GM11168 (cell line): Measurements from ENCODE around the gene GMPPB.

ENCODE experiments used
- in situ Hi-C: fragments of 300-500 bp; cut with MboI; formaldehyde crosslinking; loops from one replicate; pipeline ENCODE4 v1.12.0; 2022; ENCODE audit warnings: low sequenced_read_pairs; ENCODE audit not compliant: unreplicated experiment

The GMPPB gene

DNA sequence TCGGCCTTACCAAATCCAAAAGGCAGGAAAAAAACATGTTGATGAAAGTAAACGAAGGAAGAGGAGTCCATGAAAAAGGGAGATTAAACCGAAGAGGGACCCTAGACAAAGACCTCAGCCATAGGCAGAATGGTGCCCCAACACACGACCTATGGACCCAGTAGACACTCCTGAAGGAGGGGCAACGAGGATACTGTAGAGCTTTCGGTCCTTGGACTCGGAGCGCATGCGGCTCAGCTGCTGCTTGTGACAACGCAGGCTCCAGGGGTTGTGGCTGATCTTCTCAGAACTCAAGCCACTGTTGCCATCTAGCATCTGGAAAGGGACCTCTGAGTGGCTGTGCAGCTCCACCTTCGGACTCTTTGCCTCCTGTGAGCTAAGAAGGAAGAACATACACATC lies 8.8 kb upstream of the GMPPB start:
- in situ Hi-C loops: no loop called here

DNA sequence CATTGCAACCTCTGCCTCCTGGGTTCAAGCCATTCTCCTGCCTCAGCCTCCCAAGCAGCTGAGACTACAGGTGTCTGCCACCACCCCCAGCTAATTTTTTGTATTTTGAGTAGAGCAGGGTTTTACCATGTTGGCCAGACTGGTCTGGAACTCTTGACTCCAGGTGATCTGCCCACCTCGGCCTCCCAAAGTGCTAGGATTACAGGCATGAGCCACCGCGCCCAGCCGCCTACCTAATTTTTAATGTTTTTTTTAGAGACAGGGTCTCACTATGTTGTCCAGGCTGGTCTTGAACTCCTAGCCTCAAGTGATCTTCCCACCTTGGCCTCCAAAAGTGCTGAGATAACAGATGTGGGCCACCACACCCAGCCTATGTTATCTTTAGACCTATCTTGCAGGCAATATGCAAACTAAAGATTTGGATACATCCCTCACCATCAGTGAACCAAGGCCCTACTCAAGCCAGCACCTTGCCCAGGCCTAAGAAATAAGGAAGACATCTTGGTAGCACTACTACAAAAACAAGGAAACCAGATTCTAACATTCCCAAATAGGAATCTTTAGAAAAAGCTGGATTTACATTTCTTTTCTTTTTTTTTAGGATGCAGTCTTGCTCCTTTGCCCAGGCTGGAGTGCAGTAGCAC lies 6.3 kb upstream of the GMPPB start:
- in situ Hi-C loops: no loop called here

DNA sequence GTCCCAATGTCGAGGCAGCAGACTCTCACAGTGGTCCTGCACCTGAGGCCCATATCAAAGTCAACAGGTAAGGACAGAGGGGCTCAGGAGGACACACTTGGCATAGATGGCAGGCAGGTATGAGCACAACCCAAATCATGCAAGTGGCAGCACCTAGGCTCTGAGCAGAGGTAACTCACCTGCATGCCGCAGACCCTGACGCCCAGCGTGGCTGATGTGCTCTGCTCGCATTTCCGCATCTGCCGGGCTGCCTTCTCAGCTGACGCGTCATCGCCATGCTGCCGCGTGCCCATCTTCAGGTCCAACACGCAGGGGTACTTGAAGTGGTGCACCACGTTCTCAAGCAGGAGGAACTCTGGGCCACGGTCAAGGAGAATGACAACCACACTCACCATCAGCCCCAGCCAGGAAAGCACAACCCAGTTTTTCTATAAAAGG lies 4.2 kb upstream of the GMPPB start:
- in situ Hi-C loops: no loop called here

- in situ Hi-C loops: no loop called here
Observed at GRCh38 chr3:49727154-49727923, 3.6 kb upstream of the GMPPB start.

GRCh38 chr3:49725906-49726681 lies 2.3 kb upstream of the GMPPB start:
- in situ Hi-C loops: no loop called here

DNA sequence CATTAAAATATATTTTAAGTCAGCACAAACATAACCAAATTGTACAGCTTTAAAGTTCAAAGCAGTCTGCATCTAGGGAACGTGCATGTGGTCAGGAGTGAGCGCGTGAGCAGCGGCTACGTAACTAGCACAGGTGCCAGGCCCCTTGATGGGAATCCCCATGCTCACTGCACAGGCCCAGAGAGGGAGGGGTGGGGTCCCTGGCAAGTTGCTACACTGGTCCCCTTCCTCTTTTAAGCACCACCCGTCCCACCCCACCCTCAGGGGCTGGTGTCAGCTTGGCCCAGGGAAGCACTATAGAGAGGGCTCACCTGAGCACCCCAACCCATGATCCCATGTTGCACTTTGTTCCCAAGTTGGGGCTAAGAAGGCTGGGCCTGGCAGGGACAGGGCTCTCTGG lies 835 bp upstream of the GMPPB start:
- in situ Hi-C loops: no loop called here

DNA sequence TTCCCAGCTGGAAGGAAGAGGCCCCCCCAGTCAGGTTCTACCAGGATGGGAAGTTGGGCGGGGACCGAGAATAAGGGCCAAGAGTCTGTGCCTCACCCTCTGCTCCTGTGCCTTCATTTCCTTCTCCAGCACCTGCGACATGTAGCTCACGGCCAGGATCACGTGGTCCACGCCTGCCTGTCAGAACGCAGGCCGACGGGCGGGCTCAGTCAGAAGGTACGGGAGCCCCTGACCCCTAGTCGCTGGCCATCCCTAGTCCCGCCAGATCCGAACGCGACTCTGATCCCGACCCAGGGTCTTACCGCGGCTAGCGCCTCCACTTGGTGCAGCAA lies 489 bp downstream of the GMPPB start:
- in situ Hi-C loops: no loop called here

DNA sequence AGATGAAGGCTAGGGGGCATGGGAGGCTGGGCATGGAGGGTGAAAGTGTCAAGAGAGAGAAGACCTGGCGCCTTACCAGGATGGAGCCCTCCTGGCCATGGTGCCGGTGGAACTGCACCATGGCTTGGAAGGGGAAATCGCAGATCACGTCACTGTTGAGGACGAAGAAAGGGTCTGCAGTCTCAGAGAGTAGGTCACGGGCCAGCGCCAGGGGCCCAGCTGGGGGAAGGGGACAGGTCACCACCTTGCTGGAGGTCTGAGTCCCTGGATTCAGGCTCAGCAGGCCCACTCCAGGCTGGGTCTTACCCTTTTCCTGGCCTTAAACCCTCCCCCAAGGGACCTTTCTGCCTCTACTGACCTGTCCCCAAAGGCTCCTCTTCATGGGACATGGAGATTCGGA lies 855 bp downstream of the GMPPB start:
- in situ Hi-C loops: no loop called here

DNA sequence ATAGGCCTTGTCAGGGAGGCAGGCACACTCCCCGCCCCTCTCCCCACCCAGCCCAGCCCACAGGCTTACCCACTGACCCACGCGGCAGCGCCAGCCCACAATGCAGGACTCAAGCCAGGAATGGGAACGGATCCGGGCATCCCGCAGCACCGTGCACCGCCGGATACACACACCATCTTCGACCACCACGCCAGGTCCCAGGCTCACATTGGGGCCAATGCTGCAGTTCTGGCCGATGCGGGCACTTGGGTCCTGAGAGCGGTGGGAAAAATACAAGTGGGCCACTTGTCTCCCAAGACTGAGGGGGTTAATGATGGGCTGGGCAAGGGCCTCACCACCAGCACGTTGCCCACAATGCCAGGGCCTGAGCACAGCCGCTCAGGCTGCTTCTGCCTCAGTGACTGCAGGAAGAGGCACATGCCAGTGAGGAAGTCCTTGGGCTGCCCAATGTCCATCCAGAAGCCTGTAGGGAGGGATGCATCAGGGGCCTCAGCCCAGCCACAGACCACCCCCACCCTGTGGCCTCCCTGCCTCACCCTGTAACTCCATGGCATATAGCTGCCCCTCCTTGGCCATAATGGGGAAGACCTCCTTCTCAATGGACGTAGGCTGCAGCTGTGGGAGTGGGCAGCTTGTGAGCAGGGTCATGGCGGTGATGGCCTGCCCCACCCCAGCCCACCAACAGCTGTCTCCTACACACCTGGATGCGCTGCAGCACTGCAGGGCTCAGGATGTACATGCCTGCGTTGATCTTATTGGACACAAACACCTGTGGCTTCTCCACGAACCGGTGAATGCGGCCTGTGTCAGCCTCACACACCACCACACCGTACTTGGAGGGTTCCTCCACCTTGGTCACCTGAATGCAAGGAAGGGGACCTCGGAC lies 1.6 kb downstream of the GMPPB start:
- in situ Hi-C loops: no loop called here

GRCh38 chr3:49721596-49721895 lies 2.2 kb downstream of the GMPPB start:
- in situ Hi-C loops: no loop called here

DNA sequence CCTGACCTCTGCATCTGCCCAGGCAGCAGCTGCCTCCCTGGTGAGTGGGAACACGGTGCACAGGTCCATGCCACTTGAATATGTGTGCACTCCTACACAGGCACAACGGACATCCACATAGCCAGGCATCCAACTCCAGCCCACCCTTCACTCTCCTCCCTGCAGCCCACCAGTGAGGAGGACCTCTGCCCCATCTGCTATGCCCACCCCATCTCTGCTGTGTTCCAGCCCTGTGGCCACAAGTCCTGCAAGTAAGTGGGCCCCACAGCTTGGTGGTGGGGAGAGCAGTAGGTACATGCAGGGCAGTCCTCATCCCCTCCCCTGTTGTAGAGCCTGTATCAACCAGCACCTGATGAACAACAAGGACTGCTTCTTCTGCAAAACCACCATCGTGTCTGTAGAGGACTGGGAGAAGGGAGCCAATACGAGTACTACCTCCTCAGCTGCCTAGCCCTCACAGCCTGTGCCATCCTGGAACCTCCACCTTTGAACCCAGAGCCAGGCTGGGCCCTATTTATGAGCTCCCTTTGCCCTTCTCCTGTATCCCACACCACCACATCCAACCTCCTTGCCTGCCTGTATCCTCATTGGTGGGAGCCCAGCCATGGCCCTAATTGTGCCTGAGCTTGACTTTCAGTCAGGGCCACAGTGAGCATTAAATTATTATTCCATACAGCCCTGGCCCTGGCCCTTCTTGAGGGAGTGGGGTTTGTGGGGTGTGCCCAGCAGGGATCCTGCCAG lies 2.7 kb downstream of the GMPPB start:
- in situ Hi-C loops: no loop called here

DNA sequence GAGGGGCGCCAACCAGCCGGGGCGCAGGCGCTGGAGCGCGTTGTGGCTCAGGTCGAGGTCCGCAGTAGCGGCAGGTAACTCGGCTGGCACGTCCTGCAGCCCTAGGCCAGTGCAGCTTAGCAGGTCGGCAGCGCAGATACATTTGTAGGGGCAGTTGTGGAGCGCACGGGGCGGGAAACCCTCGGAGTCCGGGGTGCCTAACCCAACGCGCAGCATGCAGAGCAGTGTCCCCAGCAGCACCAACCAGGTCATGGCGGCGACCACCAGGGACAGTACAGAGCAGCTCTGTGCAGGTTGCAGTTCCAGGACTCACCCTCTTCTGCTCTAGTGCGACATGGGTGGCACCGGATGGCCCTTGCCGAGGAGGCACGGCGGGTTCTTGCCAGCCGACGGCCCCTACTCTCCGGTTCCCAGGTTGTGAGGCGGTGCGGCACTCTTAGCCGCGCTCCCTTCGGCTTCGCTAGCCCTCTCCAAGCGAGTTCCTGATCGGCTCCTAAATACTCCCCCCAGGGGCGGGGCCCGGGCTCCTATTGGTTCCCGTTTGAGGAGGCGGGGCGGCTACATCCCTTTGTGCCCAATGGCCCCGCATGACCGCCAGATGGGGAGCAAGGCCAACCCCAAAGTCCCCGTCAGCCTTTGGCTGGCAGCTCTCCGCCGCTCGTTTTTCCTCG lies 4.4 kb downstream of the GMPPB start, which contains the start of gene AMIGO3:
AMIGO3 (minus strand) TSS at position 471 of the 671 bp plus-strand sequence; CDS start at position 252, 219 bp downstream.
- in situ Hi-C loops: no loop called here

DNA sequence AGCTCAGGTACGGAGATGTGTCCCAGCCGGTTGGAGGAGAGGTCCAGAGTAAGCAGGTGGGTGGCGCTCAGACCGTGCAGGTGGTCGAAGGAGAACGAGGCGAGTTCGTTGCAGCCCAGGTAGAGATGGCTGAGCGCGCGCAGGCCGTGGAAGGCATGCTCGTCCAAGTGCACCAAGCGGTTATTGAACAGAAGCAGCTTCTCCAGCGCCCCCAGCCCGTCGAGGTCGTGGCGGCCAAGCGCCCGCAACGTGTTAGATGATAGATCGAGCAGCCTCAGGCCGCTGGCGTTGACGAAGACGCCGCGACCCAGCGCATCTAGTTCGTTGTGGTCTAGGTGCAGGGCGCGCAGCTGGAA lies 4.9 kb downstream of the GMPPB start:
- in situ Hi-C loops: no loop called here

DNA sequence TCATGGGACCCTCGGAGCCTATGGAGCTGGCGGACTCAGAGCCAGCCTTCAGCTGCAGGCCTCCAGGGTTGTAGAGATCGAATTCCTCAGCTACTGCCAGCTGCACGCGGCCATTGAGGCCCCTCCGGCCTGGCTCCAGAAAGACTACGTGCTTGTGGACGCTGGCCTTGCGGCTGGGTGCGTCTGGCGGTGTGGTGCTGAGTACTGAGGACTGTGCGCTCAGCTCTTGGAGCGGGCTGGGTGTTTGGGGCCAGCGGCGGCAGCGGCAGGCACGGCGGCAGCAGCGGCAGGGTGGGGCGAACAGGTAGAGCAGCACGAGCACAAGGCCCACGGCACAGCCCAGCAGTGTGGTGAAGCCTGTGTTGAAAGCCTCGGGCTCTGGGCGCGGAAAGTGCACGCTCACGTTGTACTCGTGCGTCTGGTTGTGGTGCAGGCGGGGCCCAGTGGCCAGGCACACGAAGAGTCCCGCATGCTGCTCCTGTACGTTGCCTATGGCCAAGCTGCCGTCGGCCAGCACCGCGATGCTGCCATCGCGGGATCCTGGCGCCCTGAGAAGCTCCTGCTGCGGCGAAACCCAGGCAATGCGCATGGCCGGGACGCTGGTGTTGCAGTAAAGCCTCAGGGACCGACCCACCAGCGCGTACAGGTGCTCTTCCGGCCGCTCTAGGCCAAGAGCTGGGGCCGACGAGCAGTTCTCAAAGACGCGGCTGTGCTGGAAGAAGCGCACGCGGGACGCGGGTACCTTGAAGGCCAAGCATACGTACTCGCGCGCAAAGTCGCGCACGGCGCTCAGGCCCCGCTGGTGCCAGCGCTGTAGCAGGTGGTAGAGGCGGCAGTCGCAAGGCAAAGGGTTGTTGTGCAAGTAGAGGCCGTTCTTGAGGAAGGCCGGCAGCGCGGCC lies 5.5 kb downstream of the GMPPB start:
- in situ Hi-C loops: no loop called here

DNA sequence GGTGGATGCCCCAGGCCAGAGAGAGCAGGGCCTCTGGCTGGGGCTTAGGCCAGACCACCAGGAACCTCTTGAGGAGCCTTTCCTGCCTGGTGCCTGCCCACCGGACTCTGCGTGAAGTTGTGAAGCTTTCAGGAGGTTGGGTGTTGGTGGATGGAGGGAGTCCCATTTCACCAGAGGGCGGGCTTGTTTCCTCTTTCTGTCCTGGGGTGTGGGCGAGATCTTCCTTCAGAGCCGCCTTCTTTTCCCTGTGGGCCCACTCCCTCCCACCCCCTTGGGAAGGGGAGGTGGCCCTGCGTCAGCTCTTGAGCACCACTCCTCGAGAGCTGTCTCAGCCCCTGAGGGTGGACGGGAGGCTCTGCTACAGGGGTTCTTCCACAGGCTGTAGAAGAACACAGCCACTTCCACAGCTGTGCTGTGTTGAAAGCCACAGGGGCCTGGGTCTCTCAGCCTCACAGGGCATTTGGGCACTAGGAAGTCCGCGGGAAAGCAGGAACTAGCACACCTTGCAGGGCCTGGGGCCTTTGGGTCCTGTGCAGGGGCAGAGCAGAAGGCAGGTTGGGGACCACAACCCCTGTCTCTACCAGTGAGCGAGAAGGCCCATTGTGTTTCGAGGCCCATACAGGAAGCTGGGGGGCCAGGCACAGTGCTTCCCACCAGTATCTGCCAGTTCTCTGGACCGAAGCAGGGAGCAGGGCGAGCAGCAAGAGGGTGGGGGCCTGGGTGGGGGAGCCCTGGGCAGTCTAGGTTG lies 6.4 kb downstream of the GMPPB start:
- in situ Hi-C loops: no loop called here

- in situ Hi-C loops: no loop called here
Observed at GRCh38 chr3:49716691-49717210, 7.0 kb downstream of the GMPPB start.

- in situ Hi-C loops: no loop called here
Observed at GRCh38 chr3:49716169-49716568, 7.6 kb downstream of the GMPPB start.
